ENCODE measurements around the gene STX7.

The STX7 gene

DNA sequence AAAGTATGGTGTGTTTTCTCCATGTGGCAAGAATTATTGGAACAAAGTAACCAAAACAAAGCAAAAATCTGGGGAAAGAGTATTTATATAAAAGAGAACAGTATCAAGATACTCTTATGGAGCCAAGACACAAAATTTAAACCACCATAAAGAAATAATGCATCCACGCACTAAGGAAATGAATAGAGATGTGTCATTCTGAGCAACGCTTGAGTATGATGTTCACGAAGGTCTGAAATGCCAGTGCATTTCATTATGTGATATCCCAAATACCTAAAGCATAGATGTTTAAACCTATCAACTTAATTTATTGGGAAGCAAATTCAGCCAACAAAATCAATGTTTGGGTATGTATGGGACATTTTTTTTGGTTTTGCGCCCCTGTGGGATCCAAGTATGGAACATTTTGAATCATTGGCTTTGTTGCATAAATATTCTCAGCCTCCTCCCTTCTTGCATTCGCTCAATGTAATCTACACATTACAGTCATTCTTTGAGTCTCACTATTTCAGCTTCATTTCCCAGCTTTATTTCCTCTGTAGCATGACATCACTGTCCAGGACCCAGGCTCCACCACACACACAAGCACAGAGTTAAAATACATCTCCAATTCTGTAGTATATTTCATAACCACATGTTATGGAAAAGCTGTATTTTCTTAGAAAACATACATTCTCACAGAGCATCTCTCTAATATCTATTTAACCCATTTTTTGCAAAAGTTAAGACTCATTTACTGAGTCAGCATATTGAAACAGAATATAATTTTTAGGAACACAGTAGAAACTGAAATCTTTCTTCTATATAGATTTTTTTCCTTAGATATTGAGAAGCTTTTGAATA, 100.0 kb downstream of the STX7 start:
- DNase-seq (ENCODE audit: low spot score) = no peak

DNA sequence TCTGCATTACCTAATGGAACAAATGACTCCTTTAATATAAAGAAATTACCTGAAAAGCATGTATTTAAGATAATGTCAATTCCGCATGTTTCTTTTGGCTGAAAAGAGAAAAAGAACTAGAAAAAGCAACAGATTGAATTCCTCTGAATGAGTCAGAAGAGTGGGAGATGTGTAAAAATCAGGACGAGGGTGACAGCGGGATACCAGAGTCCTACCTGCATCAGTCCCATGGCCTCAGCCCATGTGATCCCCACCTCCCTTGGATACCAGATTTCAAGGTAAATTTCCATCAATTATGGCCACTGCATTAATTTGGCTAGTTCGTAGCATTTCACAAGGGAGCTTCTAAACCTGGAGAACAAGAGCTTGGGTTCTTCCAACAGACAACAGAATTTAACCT, 101.6 kb downstream of the STX7 start:
- DNase-seq (ENCODE audit: low spot score) = no peak

DNA sequence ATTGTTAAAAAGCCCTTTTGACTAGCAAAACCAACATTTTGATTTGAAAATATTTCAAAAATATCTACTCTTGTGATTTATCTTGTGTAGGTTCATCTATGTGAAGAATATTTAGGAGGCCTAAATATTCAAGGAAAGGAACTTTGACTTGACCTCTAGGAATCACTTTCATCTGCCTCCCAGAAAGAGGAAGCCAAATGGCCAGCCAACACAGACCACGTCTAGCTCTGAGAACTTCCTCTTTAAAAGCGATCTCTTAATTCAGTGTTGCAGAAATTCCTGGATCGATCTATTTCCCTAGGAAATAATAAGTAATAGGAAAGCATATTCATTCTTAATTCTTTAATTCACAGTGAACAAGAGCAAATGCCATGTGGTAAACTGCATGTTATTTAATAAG, 102.1 kb downstream of the STX7 start:
- no peak for DNase-seq (ENCODE audit: low spot score)

DNA sequence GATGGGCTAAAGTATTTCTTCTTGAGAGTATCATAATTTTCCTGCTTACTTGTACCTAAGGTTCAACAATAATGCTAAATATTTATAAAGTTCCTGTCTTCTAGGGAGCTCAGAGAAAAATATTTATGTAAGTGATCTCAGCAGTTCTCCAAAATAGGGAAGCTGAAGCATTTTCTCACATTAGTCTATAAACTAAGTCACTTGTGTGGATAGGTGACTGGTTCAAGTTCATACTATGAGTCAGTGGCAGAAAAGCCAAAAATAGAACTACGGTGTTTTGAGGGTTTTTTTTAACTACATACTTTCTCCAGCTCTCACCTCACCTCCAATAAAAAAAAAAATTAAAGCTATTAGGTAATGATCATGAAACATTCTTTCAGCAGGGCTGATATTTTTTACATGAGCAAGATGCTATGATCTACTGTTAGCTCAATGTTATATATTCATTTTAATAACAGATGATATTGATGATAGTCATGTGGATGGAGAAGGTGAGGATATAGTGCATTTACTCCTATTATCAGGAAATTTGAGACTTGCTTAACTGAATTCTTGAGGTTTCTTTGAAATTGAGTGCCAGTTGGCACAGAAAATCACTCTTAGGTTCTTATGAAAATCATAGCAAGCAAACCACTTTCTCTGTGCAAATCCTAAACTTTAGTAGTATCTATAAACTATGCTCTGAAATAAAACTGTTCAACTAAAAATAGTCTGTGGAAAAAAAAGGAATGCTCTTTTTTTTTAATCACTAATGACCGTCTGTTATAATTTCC, 107.6 kb downstream of the STX7 start:
- no peak for DNase-seq (ENCODE audit: low spot score)

DNA sequence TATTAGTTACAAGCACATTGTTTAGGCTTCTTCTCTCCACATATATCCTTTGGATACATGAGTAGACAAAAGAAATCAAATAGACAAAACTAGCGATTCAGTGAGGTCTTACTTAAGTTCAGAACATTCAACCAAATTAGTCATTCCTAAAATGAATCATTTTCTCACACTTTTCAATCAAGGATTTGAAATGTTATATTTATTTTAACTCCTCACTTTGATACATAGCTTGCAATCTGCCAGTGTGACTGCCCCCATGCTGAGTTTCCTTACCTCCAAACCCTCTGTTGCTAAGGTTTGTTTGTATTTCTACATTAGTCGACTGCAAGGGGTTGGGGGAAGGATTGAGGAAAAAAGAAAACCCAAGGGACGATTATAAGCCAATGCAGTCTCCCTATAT, 108.2 kb downstream of the STX7 start:
- no peak for DNase-seq (ENCODE audit: low spot score)

DNA sequence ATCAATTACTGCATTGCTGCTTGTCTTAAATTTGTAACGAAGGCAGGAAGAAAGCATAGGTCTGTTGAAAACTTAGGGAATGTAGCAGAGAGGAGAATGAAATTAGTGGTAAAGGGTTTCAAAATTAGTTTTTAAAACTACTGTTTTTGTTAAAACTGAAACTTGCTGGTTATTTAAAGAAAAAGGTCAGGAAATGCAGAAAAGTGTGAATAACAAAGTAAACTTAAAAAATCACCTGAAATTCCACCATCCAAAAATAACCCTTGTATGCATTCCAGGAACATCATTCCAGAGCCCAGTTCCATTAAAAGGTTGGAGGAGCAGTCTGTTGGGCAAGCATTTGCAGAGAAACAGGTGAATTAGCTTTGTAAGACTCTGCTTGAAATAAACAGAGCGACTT, 108.6 kb downstream of the STX7 start:
- DNase-seq (ENCODE audit: low spot score) = no peak

DNA sequence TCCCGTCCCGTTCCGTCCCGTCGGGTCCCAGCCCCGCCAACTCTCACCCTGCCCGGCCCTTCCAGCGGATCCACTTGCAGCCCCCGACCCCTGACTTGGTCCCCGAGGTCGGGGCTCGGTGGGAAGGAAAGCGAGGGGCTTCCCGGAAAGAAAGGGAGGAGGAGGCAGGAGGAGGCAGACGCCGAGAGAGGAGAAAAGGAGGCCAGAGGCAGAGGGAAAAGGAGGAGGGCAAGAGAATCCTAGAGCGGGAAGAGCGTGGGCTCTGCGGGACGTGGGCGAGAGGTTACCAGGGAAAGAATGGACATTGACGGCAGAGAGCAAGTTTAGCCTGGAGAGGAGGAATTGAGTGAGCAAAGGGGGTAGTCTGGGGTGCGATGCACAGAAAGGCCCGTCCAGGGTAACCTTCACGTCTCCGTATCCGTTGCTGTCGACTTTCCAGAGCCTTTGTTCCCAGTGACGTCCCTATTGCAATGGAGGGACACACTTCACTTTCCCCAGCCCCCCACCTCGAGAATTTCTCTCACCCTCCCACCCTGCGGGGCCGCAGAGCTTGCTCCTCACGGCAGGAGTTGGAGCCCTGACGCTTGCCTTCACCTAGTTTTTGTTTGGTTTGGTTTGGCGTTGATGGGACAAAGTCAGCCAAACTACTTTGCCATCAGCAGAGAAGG, 111.2 kb downstream of the STX7 start:
- DNase-seq (ENCODE audit: low spot score) = no peak

DNA sequence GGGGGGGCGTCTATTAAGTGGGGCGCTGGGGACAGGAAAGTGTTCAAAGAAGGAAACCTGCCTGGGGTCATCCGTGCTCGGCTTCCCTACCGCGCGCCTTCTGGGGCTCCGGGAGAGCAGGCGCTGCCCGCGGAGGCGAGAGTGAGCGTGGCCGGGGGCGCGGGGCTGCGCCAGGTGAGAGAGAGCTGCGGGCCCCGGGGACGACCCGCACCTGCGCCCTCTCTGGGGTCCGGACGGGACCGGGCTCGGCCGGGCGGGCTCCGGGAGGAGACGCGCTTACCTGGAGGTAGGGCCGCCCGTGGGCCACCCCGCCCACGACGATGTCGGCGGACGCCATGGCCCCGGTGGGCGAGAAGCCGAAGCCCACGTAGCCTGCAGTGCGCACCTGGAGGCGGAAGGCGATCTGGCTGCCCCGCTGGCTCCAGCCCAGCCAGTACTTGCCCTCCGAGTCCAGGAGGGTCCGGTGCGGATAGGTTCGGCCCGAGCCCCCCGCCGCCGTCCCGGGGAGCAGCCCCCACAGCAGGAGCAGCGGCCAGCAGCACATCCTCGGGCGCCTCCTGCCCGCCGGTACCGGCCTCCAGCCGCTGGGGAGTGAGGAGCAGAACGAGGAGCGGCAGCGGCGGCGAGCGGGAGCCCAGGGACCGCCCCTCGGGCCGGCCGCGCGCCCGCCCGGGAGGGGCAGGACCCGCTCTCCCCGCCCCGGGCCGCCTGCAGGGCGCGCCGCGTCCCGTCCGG, 111.9 kb downstream of the STX7 start, which contains the start of gene MOXD1:
Gene MOXD1, minus strand, starts transcription at position 593 of the 735 bp plus-strand sequence. Its CDS starts 49 bp downstream, at position 544.
- no peak for DNase-seq (ENCODE audit: low spot score)

DNA sequence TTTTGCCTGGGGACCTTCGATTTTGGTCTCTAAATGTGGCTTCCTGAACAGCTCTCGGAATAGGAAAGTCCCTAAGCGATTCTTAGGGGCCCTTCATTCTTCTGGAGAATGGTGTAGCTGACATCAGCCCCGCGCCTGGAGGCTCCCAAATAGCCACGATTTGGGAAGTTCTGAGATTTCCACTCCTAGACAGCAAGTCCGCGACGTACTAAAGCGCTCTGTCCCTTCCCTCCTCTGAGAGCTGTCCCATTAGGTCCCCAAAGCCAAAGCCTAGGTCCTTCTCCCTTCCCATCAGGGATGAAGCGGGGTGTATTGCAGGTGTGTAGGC, 112.4 kb downstream of the STX7 start:
- DNase-seq (ENCODE audit: low spot score) = no peak

DNA sequence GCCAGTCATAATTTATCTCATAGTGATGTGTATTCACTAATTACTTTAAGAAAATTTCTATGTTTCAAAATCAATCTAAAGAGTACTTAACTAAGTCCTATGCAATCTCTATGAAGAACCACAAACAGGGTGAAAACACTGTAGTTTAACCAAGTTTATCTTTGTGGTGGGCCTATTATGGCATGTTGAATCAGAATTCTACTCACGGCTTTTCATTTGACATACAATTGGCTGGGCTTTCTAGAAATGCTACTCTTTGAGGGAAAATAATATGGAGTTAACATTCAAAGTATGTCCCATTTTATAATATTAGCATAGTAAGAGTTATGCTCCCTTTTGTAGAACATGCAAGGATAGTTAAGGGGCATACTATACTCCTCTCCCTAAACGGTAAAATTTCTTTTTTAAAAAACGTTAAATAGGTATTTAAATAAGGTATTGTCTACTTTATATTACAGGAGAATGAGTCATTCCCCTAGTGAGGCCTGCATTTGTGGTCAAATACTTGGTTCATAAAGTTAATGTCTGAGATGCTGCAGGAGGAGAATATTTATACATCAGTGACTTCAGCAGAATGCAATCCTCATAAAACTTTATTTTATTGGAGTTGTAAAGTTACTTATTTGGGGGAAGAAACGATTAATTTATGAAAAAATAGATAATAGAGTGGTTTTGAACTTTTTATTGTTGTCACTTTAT, 113.4 kb downstream of the STX7 start:
- no peak for DNase-seq (ENCODE audit: low spot score)
